ENCODE measurements around the gene TTC9. TPM values are rescaled to one million over a fixed set of nuclear protein-coding genes. Genes with fewer than 3 reads are reported as not detected.

The TTC9 gene
- total RNA-seq = 0.29 and 0.36 TPM in 2 replicates

- peaks cover 57% of the 10 kb centered on the region for H3K27me3 ChIP-seq (ENCODE audit: insufficient read depth, low read length)
- H3K27ac ChIP-seq (ENCODE audit: low read depth, low read length) = no peak within 1 kb of the TSS
- peak; percentile 90 for DNase-seq (ENCODE audit: insufficient read length, low spot score, missing footprints)
These were observed at the start of gene TTC9 for GRCh38 chr14:70641548-70642302. Gene TTC9, plus strand, starts transcription at chr14:70641916. Its CDS starts 214 bp downstream, at chr14:70642130.

DNA sequence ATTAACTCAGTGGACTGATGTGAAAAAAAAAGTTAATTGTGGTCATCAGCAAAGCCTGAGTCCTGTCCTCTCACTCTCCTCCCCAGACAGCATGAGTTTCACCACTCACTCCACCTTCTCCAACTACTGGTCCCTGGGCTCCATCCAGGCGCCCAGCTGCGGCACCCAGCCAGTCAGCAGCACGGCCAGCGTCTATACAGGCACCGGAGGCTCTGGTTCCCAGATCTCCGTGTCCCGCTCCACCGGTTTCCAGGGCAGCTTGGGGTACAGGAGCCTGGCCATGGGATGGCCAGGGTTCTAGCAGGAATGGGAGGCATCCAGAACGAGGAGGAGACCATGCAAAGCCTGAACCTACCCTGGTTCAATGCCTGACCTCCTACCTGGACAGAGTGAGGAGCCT, 47.3 kb upstream of the TTC9 start:
- TF ChIP-seq CTCF (IDR thresholded peaks at IDR 0.05; ENCODE audit: extremely low read depth, low read depth, low read length) = no peak
- no peak overlapping the region for H3K4me2 ChIP-seq (ENCODE audit: insufficient read depth, low read length)
- H3K9me3 ChIP-seq (ENCODE audit: low read depth, low read length) = no peaks in the 10 kb centered on the region
- no peaks in the 10 kb centered on the region for H3K27me3 ChIP-seq (ENCODE audit: insufficient read depth, low read length)
- peaks cover 57% of the 10 kb centered on the region for H3K79me2 ChIP-seq (ENCODE audit: insufficient read depth, low read length)
- H3K36me3 ChIP-seq (ENCODE audit: insufficient read depth, low read length) = peaks cover 38% of the 10 kb centered on the region
- no peak overlapping the region for H3K27ac ChIP-seq (ENCODE audit: low read depth, low read length)
- H4K20me1 ChIP-seq (ENCODE audit: insufficient read depth, low read length) = peaks cover 15% of the 10 kb centered on the region
- no peak overlapping the region for H2AFZ ChIP-seq (ENCODE audit: low read length)
- peaks cover 3% of the 10 kb centered on the region for H3K4me1 ChIP-seq (ENCODE audit: insufficient read depth, low read length)
- DNase-seq (ENCODE audit: insufficient read length, low spot score, missing footprints) = no peak
- no peak overlapping the region for H3K4me3 ChIP-seq (ENCODE audit: insufficient read depth, low read length)

More at GRCh38 chr14:70641548-70642302, at the start of gene TTC9:
- peaks cover 3% of the 10 kb centered on the region for H3K4me1 ChIP-seq (ENCODE audit: insufficient read depth, low read length)
- no peaks in the 10 kb centered on the region for H3K9me3 ChIP-seq (ENCODE audit: low read depth, low read length)
- H2AFZ ChIP-seq (ENCODE audit: low read length) = peak within 1 kb of the TSS; percentile 47
- no peak for TF ChIP-seq CTCF (IDR thresholded peaks at IDR 0.05; ENCODE audit: extremely low read depth, low read depth, low read length)
- H3K4me2 ChIP-seq (ENCODE audit: insufficient read depth, low read length) = peak within 1 kb of the TSS; percentile 67
- H4K20me1 ChIP-seq (ENCODE audit: insufficient read depth, low read length) = no peaks in the 10 kb centered on the region
- no peaks in the 10 kb centered on the region for H3K36me3 ChIP-seq (ENCODE audit: insufficient read depth, low read length)
- H3K79me2 ChIP-seq (ENCODE audit: insufficient read depth, low read length) = no peaks in the 10 kb centered on the region
- peak within 1 kb of the TSS; percentile 60 for H3K4me3 ChIP-seq (ENCODE audit: insufficient read depth, low read length)

- peaks cover 9% of the 10 kb centered on the region for H3K4me1 ChIP-seq (ENCODE audit: insufficient read depth, low read length)
- H2AFZ ChIP-seq (ENCODE audit: low read length) = no peak overlapping the region
- TF ChIP-seq CTCF (IDR thresholded peaks at IDR 0.05; ENCODE audit: extremely low read depth, low read depth, low read length) = no peak
- no peak overlapping the region for H3K4me3 ChIP-seq (ENCODE audit: insufficient read depth, low read length)
- peak; percentile 69 for DNase-seq (ENCODE audit: insufficient read length, low spot score, missing footprints)
- no peak overlapping the region for H3K27ac ChIP-seq (ENCODE audit: low read depth, low read length)
- H3K4me2 ChIP-seq (ENCODE audit: insufficient read depth, low read length) = no peak overlapping the region
- peaks cover 38% of the 10 kb centered on the region for H3K36me3 ChIP-seq (ENCODE audit: insufficient read depth, low read length)
- H3K79me2 ChIP-seq (ENCODE audit: insufficient read depth, low read length) = peaks cover 67% of the 10 kb centered on the region
- H3K27me3 ChIP-seq (ENCODE audit: insufficient read depth, low read length) = no peaks in the 10 kb centered on the region
- H4K20me1 ChIP-seq (ENCODE audit: insufficient read depth, low read length) = peaks cover 15% of the 10 kb centered on the region
- no peaks in the 10 kb centered on the region for H3K9me3 ChIP-seq (ENCODE audit: low read depth, low read length)
These were observed 46.1 kb upstream of the TTC9 start for GRCh38 chr14:70595443-70596185.

GRCh38 chr14:70597731-70598130, 44.0 kb upstream of the TTC9 start:
- no peak for DNase-seq (ENCODE audit: insufficient read length, low spot score, missing footprints)
- Histone ChIP-seq H4K20me1 (ENCODE audit: insufficient read depth, low read length) (peaks cover 15% of the 10 kb centered on the region), H3K36me3 (ENCODE audit: insufficient read depth, low read length) (peaks cover 28% of the 10 kb centered on the region), H3K9me3 (ENCODE audit: low read depth, low read length) (no peaks in the 10 kb centered on the region), H3K79me2 (ENCODE audit: insufficient read depth, low read length) (peaks cover 65% of the 10 kb centered on the region), H3K27me3 (ENCODE audit: insufficient read depth, low read length) (no peaks in the 10 kb centered on the region), H3K27ac (ENCODE audit: low read depth, low read length) (no peak overlapping the region), H2AFZ (ENCODE audit: low read length) (no peak overlapping the region), H3K4me2 (ENCODE audit: insufficient read depth, low read length) (no peak overlapping the region), H3K4me1 (ENCODE audit: insufficient read depth, low read length) (peaks cover 16% of the 10 kb centered on the region), H3K4me3 (ENCODE audit: insufficient read depth, low read length) (no peak overlapping the region)
- no peak for TF ChIP-seq CTCF (IDR thresholded peaks at IDR 0.05; ENCODE audit: extremely low read depth, low read depth, low read length)

All from osteoblast (primary cell).